HG03159 (cell line): ENCODE results near the gene ZNF423.

Source experiments
- ATAC-seq: cut with Tn5 transposase; IDR thresholded peaks from one replicate; pipeline ENCODE4 v1.9.1; 2021; ENCODE audit warnings: mild to moderate bottlenecking, moderate library complexity; ENCODE audit not compliant: unreplicated experiment

The ZNF423 gene

GRCh38 chr16:49632086-49632794 is 223.7 kb downstream of the ZNF423 start:
- no peak for ATAC-seq

- ATAC-seq: no peak
These were observed 224.5 kb downstream of the ZNF423 start for GRCh38 chr16:49631187-49632041.

GRCh38 chr16:49630783-49631182 is 225.1 kb downstream of the ZNF423 start:
- no peak for ATAC-seq

- no peak for ATAC-seq
These were observed 226.1 kb downstream of the ZNF423 start for GRCh38 chr16:49629851-49630250.

GRCh38 chr16:49628148-49628547 is 227.8 kb downstream of the ZNF423 start:
- no peak for ATAC-seq

GRCh38 chr16:49625311-49626065 is 230.4 kb downstream of the ZNF423 start:
- ATAC-seq: no peak

GRCh38 chr16:49623501-49624266 is 232.2 kb downstream of the ZNF423 start:
- no peak for ATAC-seq

- ATAC-seq: no peak
These were observed 233.2 kb downstream of the ZNF423 start for GRCh38 chr16:49622421-49623402.

GRCh38 chr16:49622084-49622390 is 233.9 kb downstream of the ZNF423 start:
- ATAC-seq: no peak

GRCh38 chr16:49621241-49622083 is 234.4 kb downstream of the ZNF423 start:
- no peak for ATAC-seq

- ATAC-seq: no peak
These were observed 235.1 kb downstream of the ZNF423 start for GRCh38 chr16:49620869-49621240.

GRCh38 chr16:49620158-49620868 is 235.6 kb downstream of the ZNF423 start:
- no peak for ATAC-seq

- no peak for ATAC-seq
These were observed 236.1 kb downstream of the ZNF423 start for GRCh38 chr16:49619811-49620157.

- no peak for ATAC-seq
These were observed 237.0 kb downstream of the ZNF423 start for GRCh38 chr16:49618955-49619354.

- ATAC-seq: no peak
These were observed 238.1 kb downstream of the ZNF423 start for GRCh38 chr16:49617710-49618330.

- ATAC-seq: no peak
These were observed 238.8 kb downstream of the ZNF423 start for GRCh38 chr16:49617016-49617629.

GRCh38 chr16:49615576-49615975 is 240.3 kb downstream of the ZNF423 start:
- ATAC-seq: no peak
